ENCODE results near the gene NR2E1. TPM values are rescaled to one million over a fixed set of nuclear protein-coding genes. Genes with fewer than 3 reads are reported as not detected.

NR2E1 gene
- total RNA-seq, 2 experiments from 2014 or later, result not detected

- H3K4me1 ChIP-seq (ENCODE audit: insufficient read depth, low read length), result no peaks in the 10 kb centered on the region
- no peak for TF ChIP-seq CTCF (IDR thresholded peaks at IDR 0.05)
- no peaks in the 10 kb centered on the region for H3K27me3 ChIP-seq (ENCODE audit: control insufficient read depth in 1 of 2, insufficient read depth in 2 of 2, low read length in 2 of 2)
- ChIA-PET CTCF (no interaction called here), POLR2A (no interaction called here)
- Mint-ChIP-seq H3K27me3 (no peaks in the 10 kb centered on the region), H3K4me1 (ENCODE audit: low read depth) (no peaks in the 10 kb centered on the region), H3K27ac (no peak overlapping the region), H3K36me3 (ENCODE audit: low read depth) (peaks cover 4% of the 10 kb centered on the region), H3K9me3 (no peaks in the 10 kb centered on the region), H3K4me3 (no peak overlapping the region)
- no peaks in the 10 kb centered on the region for H3K9me3 ChIP-seq (ENCODE audit: control insufficient read depth in 1 of 2, insufficient read depth in 1 of 2, low read length in 2 of 2)
- no peak for ATAC-seq (ENCODE audit: poor library complexity)
- no peak overlapping the region for H3K4me3 ChIP-seq (ENCODE audit: low read length)
- DNase-seq, result no peak
- no peak overlapping the region for H3K27ac ChIP-seq (ENCODE audit: low read depth in 1 of 2, low read length in 2 of 2)
- H3K36me3 ChIP-seq (ENCODE audit: insufficient read depth, low read length), result no peaks in the 10 kb centered on the region
- intact Hi-C loops (cut with DNase I, micrococcal nuclease), result no loop called here
Observed at GRCh38 chr6:108200631-108201030, 34.8 kb downstream of the NR2E1 start.

- Mint-ChIP-seq H3K36me3 (ENCODE audit: low read depth) (peaks cover 14% of the 10 kb centered on the region), H3K9me3 (no peaks in the 10 kb centered on the region), H3K4me1 (ENCODE audit: low read depth) (no peaks in the 10 kb centered on the region), H3K27me3 (no peaks in the 10 kb centered on the region), H3K4me3 (no peak overlapping the region), H3K27ac (no peak overlapping the region)
- Histone ChIP-seq H3K4me3 (ENCODE audit: low read length) (no peak overlapping the region), H3K27ac (ENCODE audit: low read depth in 1 of 2, low read length in 2 of 2) (no peak overlapping the region), H3K9me3 (ENCODE audit: control insufficient read depth in 1 of 2, insufficient read depth in 1 of 2, low read length in 2 of 2) (no peaks in the 10 kb centered on the region), H3K27me3 (ENCODE audit: control insufficient read depth in 1 of 2, insufficient read depth in 2 of 2, low read length in 2 of 2) (no peaks in the 10 kb centered on the region), H3K4me1 (ENCODE audit: insufficient read depth, low read length) (no peaks in the 10 kb centered on the region), H3K36me3 (ENCODE audit: insufficient read depth, low read length) (peaks cover 9% of the 10 kb centered on the region)
- ATAC-seq (ENCODE audit: poor library complexity) (no peak), DNase-seq (no peak)
- CTCF ChIA-PET, result no interaction called here
- TF ChIP-seq CTCF (IDR thresholded peaks at IDR 0.05), result no peak
- intact Hi-C loops (cut with DNase I, micrococcal nuclease), result no loop called here
- POLR2A ChIA-PET, result no interaction called here
Observed at GRCh38 chr6:108203189-108204112, 37.6 kb downstream of the NR2E1 start.

- intact Hi-C loops (cut with DNase I, micrococcal nuclease), result no loop called here
- no peak overlapping the region for H3K27ac Mint-ChIP-seq
- no peaks in the 10 kb centered on the region for H3K4me1 Mint-ChIP-seq (ENCODE audit: low read depth)
- DNase-seq (no peak), ATAC-seq (ENCODE audit: poor library complexity) (no peak)
- ChIA-PET POLR2A (no interaction called here), CTCF (no interaction called here)
- no peaks in the 10 kb centered on the region for H3K4me1 ChIP-seq (ENCODE audit: insufficient read depth, low read length)
- H3K27me3 Mint-ChIP-seq, result no peaks in the 10 kb centered on the region
- H3K4me3 ChIP-seq (ENCODE audit: low read length), result no peak overlapping the region
- peaks cover 47% of the 10 kb centered on the region for H3K36me3 Mint-ChIP-seq (ENCODE audit: low read depth)
- no peaks in the 10 kb centered on the region for H3K9me3 ChIP-seq (ENCODE audit: control insufficient read depth in 1 of 2, insufficient read depth in 1 of 2, low read length in 2 of 2)
- H3K4me3 Mint-ChIP-seq, result no peak overlapping the region
- H3K9me3 Mint-ChIP-seq, result no peaks in the 10 kb centered on the region
- H3K27ac ChIP-seq (ENCODE audit: low read depth in 1 of 2, low read length in 2 of 2), result no peak overlapping the region
- TF ChIP-seq CTCF (IDR thresholded peaks at IDR 0.05), result no peak
- peaks cover 23% of the 10 kb centered on the region for H3K36me3 ChIP-seq (ENCODE audit: insufficient read depth, low read length)
- no peaks in the 10 kb centered on the region for H3K27me3 ChIP-seq (ENCODE audit: control insufficient read depth in 1 of 2, insufficient read depth in 2 of 2, low read length in 2 of 2)
Observed at GRCh38 chr6:108207013-108207412, 41.2 kb downstream of the NR2E1 start.
